ENCODE measurements around the gene USP21. TPM values are rescaled to one million over a fixed set of nuclear protein-coding genes. Genes with fewer than 3 reads are reported as not detected.

USP21 gene
- total and polyA plus RNA-seq, 7 experiments from 2014 or later, result 15.2 to 66.0 (median 38.0) TPM

GRCh38 chr1:161139766-161140165 is 19.5 kb upstream of the USP21 start:
- Histone ChIP-seq H3K4me3 (ENCODE audit: low read length) (no peak overlapping the region), H3K27me3 (ENCODE audit: control insufficient read depth in 2 of 2, insufficient read depth in 2 of 2, low read length in 2 of 2) (no peaks in the 10 kb centered on the region), H3K27ac (ENCODE audit: low read depth, low read length) (no peak overlapping the region), H3K9me3 (ENCODE audit: control insufficient read depth in 2 of 3, low read length in 3 of 3) (no peaks in the 10 kb centered on the region), H3K36me3 (ENCODE audit: control insufficient read depth in 2 of 3, insufficient read depth in 3 of 3, low read length in 3 of 3) (no peaks in the 10 kb centered on the region), H3K4me1 (ENCODE audit: control insufficient read depth in 2 of 2, insufficient read depth in 2 of 2, low read length in 2 of 2) (no peaks in the 10 kb centered on the region)
- peak; percentile 73 for ATAC-seq
- Mint-ChIP-seq H3K27me3 (no peaks in the 10 kb centered on the region), H3K4me3 (no peak overlapping the region), H3K36me3 (peaks cover 0 to 4% (median 0%) of the 10 kb centered on the region in 5 donors), H3K27ac (peak overlapping the region in 1 of 9 donors; percentile 54), H3K9me3 (no peaks in the 10 kb centered on the region), H3K4me1 (peaks cover 4 to 17% (median 10%) of the 10 kb centered on the region in 7 donors)
- ChIA-PET CTCF (interaction anchor here (0.6 to 2.7 kb wide), 6 partner anchors 42 to 741 kb away, joined by 3 to 19 read pairs (median 6); partner anchors contain the start of genes ARHGAP30, KLHDC9 and USF1), POLR2A (interaction anchor here (0.9 to 1.3 kb wide), 4 partner anchors 14 to 70 kb away, joined by 3 to 6 read pairs (median 4); partner anchors contain the start of genes ARHGAP30, PPOX and UFC1)
- intact Hi-C loops (cut with micrococcal nuclease), result loop anchor here (1.0 to 10.0 kb wide), 9 partner anchors 41 to 795 kb away; partner anchors contain the start of genes COPA (in 1 of the 2), KLHDC9 (in 1 of the 2) and NCSTN (in 1 of the 2)
- peak in 5 of 9 donors; percentile 40 to 58 (median 50) for DNase-seq

- H3K4me1 ChIP-seq (ENCODE audit: control insufficient read depth in 2 of 2, insufficient read depth in 2 of 2, low read length in 2 of 2), result no peaks in the 10 kb centered on the region
- intact Hi-C loops (cut with micrococcal nuclease), result no loop called here
- CTCF ChIA-PET, result interaction anchor here (0.5 to 2.7 kb wide), 8 partner anchors 17 to 244 kb away, joined by 3 to 19 read pairs (median 4); partner anchors contain the start of genes NIT1 and PFDN2
- H3K27me3 ChIP-seq (ENCODE audit: control insufficient read depth in 2 of 2, insufficient read depth in 2 of 2, low read length in 2 of 2), result no peaks in the 10 kb centered on the region
- H3K9me3 ChIP-seq (ENCODE audit: control insufficient read depth in 2 of 3, low read length in 3 of 3), result no peaks in the 10 kb centered on the region
- Mint-ChIP-seq H3K4me3 (no peak overlapping the region), H3K27ac (no peak overlapping the region), H3K27me3 (no peaks in the 10 kb centered on the region), H3K9me3 (no peaks in the 10 kb centered on the region), H3K4me1 (peaks cover 0 to 11% (median 7%) of the 10 kb centered on the region in 7 donors), H3K36me3 (no peaks in the 10 kb centered on the region)
- H3K36me3 ChIP-seq (ENCODE audit: control insufficient read depth in 2 of 3, insufficient read depth in 3 of 3, low read length in 3 of 3), result no peaks in the 10 kb centered on the region
- ATAC-seq (no peak), DNase-seq (no peak)
- H3K27ac ChIP-seq (ENCODE audit: low read depth, low read length), result no peak overlapping the region
- POLR2A ChIA-PET, result interaction anchor here (0.8 to 1.5 kb wide), 5 partner anchors 8 to 143 kb away, joined by 3 to 8 read pairs (median 3); partner anchors contain the start of genes DEDD, NIT1, PFDN2 and UFC1
- no peak overlapping the region for H3K4me3 ChIP-seq (ENCODE audit: low read length)
Observed at GRCh38 chr1:161140755-161141400, 18.4 kb upstream of the USP21 start.

- Histone ChIP-seq H3K4me3 (ENCODE audit: low read length) (no peak overlapping the region), H3K27ac (ENCODE audit: low read depth, low read length) (no peak overlapping the region), H3K4me1 (ENCODE audit: control insufficient read depth in 2 of 2, insufficient read depth in 2 of 2, low read length in 2 of 2) (no peaks in the 10 kb centered on the region), H3K36me3 (ENCODE audit: control insufficient read depth in 2 of 3, insufficient read depth in 3 of 3, low read length in 3 of 3) (no peaks in the 10 kb centered on the region), H3K9me3 (ENCODE audit: control insufficient read depth in 2 of 3, low read length in 3 of 3) (no peaks in the 10 kb centered on the region), H3K27me3 (ENCODE audit: control insufficient read depth in 2 of 2, insufficient read depth in 2 of 2, low read length in 2 of 2) (no peaks in the 10 kb centered on the region)
- no peaks in the 10 kb centered on the region for H3K9me3 Mint-ChIP-seq
- ChIA-PET POLR2A (interaction anchor here (1.3 kb wide), 1 partner anchor 13 kb away, joined by 5 read pairs; the partner anchor contains the start of gene DEDD), CTCF (no interaction called here)
- intact Hi-C loops (cut with micrococcal nuclease), result no loop called here
- no peaks in the 10 kb centered on the region for H3K27me3 Mint-ChIP-seq
- no peak overlapping the region for H3K4me3 Mint-ChIP-seq
- no peak for DNase-seq
- no peak for ATAC-seq
- no peak overlapping the region for H3K27ac Mint-ChIP-seq
- H3K4me1 Mint-ChIP-seq, result no peaks in the 10 kb centered on the region
- no peaks in the 10 kb centered on the region for H3K36me3 Mint-ChIP-seq
Observed at GRCh38 chr1:161145832-161146231, 13.5 kb upstream of the USP21 start.

GRCh38 chr1:161153176-161153575 is 6.1 kb upstream of the USP21 start:
- H3K27me3 Mint-ChIP-seq, result no peaks in the 10 kb centered on the region
- H3K27ac Mint-ChIP-seq, result peak overlapping the region; percentile 92 to 100 (median 100)
- peaks cover 4 to 32% (median 29%) of the 10 kb centered on the region in 7 donors for H3K4me1 Mint-ChIP-seq
- Histone ChIP-seq H3K27ac (ENCODE audit: low read depth, low read length) (peak overlapping the region; percentile 88), H3K36me3 (ENCODE audit: control insufficient read depth in 2 of 3, insufficient read depth in 3 of 3, low read length in 3 of 3) (peaks cover 0 to 14% (median 0%) of the 10 kb centered on the region in 3 experiments), H3K4me1 (ENCODE audit: control insufficient read depth in 2 of 2, insufficient read depth in 2 of 2, low read length in 2 of 2) (peaks cover 12 to 18% of the 10 kb centered on the region in 2 donors), H3K9me3 (ENCODE audit: control insufficient read depth in 2 of 3, low read length in 3 of 3) (no peaks in the 10 kb centered on the region), H3K27me3 (ENCODE audit: control insufficient read depth in 2 of 2, insufficient read depth in 2 of 2, low read length in 2 of 2) (no peaks in the 10 kb centered on the region), H3K4me3 (ENCODE audit: low read length) (peak overlapping the region; percentile 86)
- ATAC-seq, result no peak
- ChIA-PET CTCF (interaction anchor here (0.9 to 3.7 kb wide), 2 partner anchors 13 to 73 kb away, joined by 3 to 18 read pairs; partner anchors contain the start of gene PPOX), POLR2A (interaction anchor here (0.6 to 6.2 kb wide), 23 partner anchors 9 to 156 kb away, joined by 3 to 63 read pairs (median 8); partner anchors contain the start of genes APOA2, ARHGAP30, B4GALT3 and DEDD)
- no peak for DNase-seq
- H3K36me3 Mint-ChIP-seq, result peaks cover 6 to 12% (median 9%) of the 10 kb centered on the region in 5 donors
- H3K4me3 Mint-ChIP-seq, result peak overlapping the region; percentile 93 to 100 (median 100)
- H3K9me3 Mint-ChIP-seq, result no peaks in the 10 kb centered on the region
- intact Hi-C loops (cut with micrococcal nuclease), result loop anchor here (1.0 to 2.0 kb wide), 10 partner anchors 13 to 108 kb away; partner anchors contain the start of genes DEDD (in 2 of the 2), NDUFS2 (in 2 of the 2), PPOX (in 2 of the 2) and B4GALT3 (in 1 of the 2)

GRCh38 chr1:161153682-161154337 is 5.5 kb upstream of the USP21 start, which contains the start of gene UFC1:
Gene UFC1 (plus strand): TSS chr1:161153978. CDS start chr1:161153998, 20 bp downstream.
- Histone ChIP-seq H3K4me1 (ENCODE audit: control insufficient read depth in 2 of 2, insufficient read depth in 2 of 2, low read length in 2 of 2) (peaks cover 13 to 20% of the 10 kb centered on the region in 2 donors), H3K9me3 (ENCODE audit: control insufficient read depth in 2 of 3, low read length in 3 of 3) (no peaks in the 10 kb centered on the region), H3K27ac (ENCODE audit: low read depth, low read length) (peak within 1 kb of the TSS; percentile 88), H3K36me3 (ENCODE audit: control insufficient read depth in 2 of 3, insufficient read depth in 3 of 3, low read length in 3 of 3) (peaks cover 0 to 18% (median 0%) of the 10 kb centered on the region in 3 experiments), H3K27me3 (ENCODE audit: control insufficient read depth in 2 of 2, insufficient read depth in 2 of 2, low read length in 2 of 2) (no peaks in the 10 kb centered on the region), H3K4me3 (ENCODE audit: low read length) (peak within 1 kb of the TSS; percentile 86)
- ATAC-seq, result peak; percentile 94
- H3K4me3 Mint-ChIP-seq, result peak within 1 kb of the TSS; percentile 93 to 100 (median 100)
- H3K27me3 Mint-ChIP-seq, result no peaks in the 10 kb centered on the region
- H3K9me3 Mint-ChIP-seq, result no peaks in the 10 kb centered on the region
- peak; percentile 72 to 92 (median 87) for DNase-seq
- ChIA-PET CTCF (interaction anchor here (0.9 to 3.7 kb wide), 2 partner anchors 12 to 73 kb away, joined by 3 to 18 read pairs; partner anchors contain the start of gene PPOX), POLR2A (interaction anchor here (0.6 to 6.2 kb wide), 25 partner anchors 8 to 156 kb away, joined by 3 to 63 read pairs (median 8); partner anchors contain the start of genes APOA2, ARHGAP30, B4GALT3 and DEDD)
- H3K27ac Mint-ChIP-seq, result peak within 1 kb of the TSS; percentile 100
- peaks cover 6 to 12% (median 9%) of the 10 kb centered on the region in 5 donors for H3K36me3 Mint-ChIP-seq
- intact Hi-C loops (cut with micrococcal nuclease), result loop anchor here (1.0 to 2.0 kb wide), 11 partner anchors 12 to 109 kb away; partner anchors contain the start of genes DEDD (in 2 of the 2), NDUFS2 (in 2 of the 2), NIT1 (in 2 of the 2) and PFDN2 (in 2 of the 2)
- peaks cover 7 to 39% (median 34%) of the 10 kb centered on the region in 7 donors for H3K4me1 Mint-ChIP-seq
